ENCODE results near the gene VWA8.

Gene VWA8

GRCh38 chr13:41614671-41615527 is 346.0 kb downstream of the VWA8 start:
- no peak for DNase-seq (ENCODE audit: low read depth in 2 of 2)

GRCh38 chr13:41613984-41614661 is 346.8 kb downstream of the VWA8 start:
- DNase-seq (ENCODE audit: low read depth in 2 of 2): no peak

- no peak for DNase-seq (ENCODE audit: low read depth in 2 of 2)
Observed at GRCh38 chr13:41613471-41613870, 347.4 kb downstream of the VWA8 start.

- no peak for DNase-seq (ENCODE audit: low read depth in 2 of 2)
Observed at GRCh38 chr13:41611385-41611784, 349.5 kb downstream of the VWA8 start.

GRCh38 chr13:41610404-41610803 is 350.5 kb downstream of the VWA8 start:
- no peak for DNase-seq (ENCODE audit: low read depth in 2 of 2)

- no peak for DNase-seq (ENCODE audit: low read depth in 2 of 2)
Observed at GRCh38 chr13:41609828-41610227, 351.1 kb downstream of the VWA8 start.

- no peak for DNase-seq (ENCODE audit: low read depth in 2 of 2)
Observed at GRCh38 chr13:41608839-41609177, 352.1 kb downstream of the VWA8 start.

- DNase-seq (ENCODE audit: low read depth in 2 of 2): no peak
Observed at GRCh38 chr13:41608111-41608838, 352.6 kb downstream of the VWA8 start.

GRCh38 chr13:41606646-41607045 is 354.3 kb downstream of the VWA8 start:
- DNase-seq (ENCODE audit: low read depth in 2 of 2): no peak

GRCh38 chr13:41605319-41606285 is 355.3 kb downstream of the VWA8 start:
- no peak for DNase-seq (ENCODE audit: low read depth in 2 of 2)

GRCh38 chr13:41603917-41604316 is 357.0 kb downstream of the VWA8 start:
- no peak for DNase-seq (ENCODE audit: low read depth in 2 of 2)

- no peak for DNase-seq (ENCODE audit: low read depth in 2 of 2)
Observed at GRCh38 chr13:41601718-41602445, 359.0 kb downstream of the VWA8 start.

- no peak for DNase-seq (ENCODE audit: low read depth in 2 of 2)
Observed at GRCh38 chr13:41599619-41600018, 361.3 kb downstream of the VWA8 start.

- no peak for DNase-seq (ENCODE audit: low read depth in 2 of 2)
Observed at GRCh38 chr13:41597348-41598041, 363.4 kb downstream of the VWA8 start.

GRCh38 chr13:41596190-41596589 is 364.7 kb downstream of the VWA8 start:
- DNase-seq (ENCODE audit: low read depth in 2 of 2): no peak

- DNase-seq (ENCODE audit: low read depth in 2 of 2): no peak
Observed at GRCh38 chr13:41595298-41595697, 365.6 kb downstream of the VWA8 start.

- no peak for DNase-seq (ENCODE audit: low read depth in 2 of 2)
Observed at GRCh38 chr13:41590643-41591042, 370.3 kb downstream of the VWA8 start.

- no peak for DNase-seq (ENCODE audit: low read depth in 2 of 2)
Observed at GRCh38 chr13:41590122-41590521, 370.8 kb downstream of the VWA8 start.

GRCh38 chr13:41589434-41589833 is 371.5 kb downstream of the VWA8 start:
- no peak for DNase-seq (ENCODE audit: low read depth in 2 of 2)

- DNase-seq (ENCODE audit: low read depth in 2 of 2): no peak
Observed at GRCh38 chr13:41588899-41589298, 372.0 kb downstream of the VWA8 start.
